AG08396 (cell line): Measurements from ENCODE around the gene ARHGAP26.
A peak's percentile ranks its signal among the peaks of the same experiment; 100 is the strongest.
"Not testable (repeated sequence)": the region's sequence is repeated elsewhere in the genome, so short reads cannot be mapped to it uniquely, and the experiment has no call there.

Experiments used
- DNase-seq: peaks from one replicate; pipeline ENCODE4 v3.0.0; 2012; ENCODE audit warnings: low spot score, mixed read lengths

The ARHGAP26 gene

GRCh38 chr5:143090044-143090443, 319.9 kb downstream of the ARHGAP26 start:
- DNase-seq, result not testable (repeated sequence)

- not testable (repeated sequence) for DNase-seq
Observed at GRCh38 chr5:143092711-143093451, 322.7 kb downstream of the ARHGAP26 start.

- DNase-seq, result no peak
Observed at GRCh38 chr5:143093452-143094086, 323.4 kb downstream of the ARHGAP26 start.

GRCh38 chr5:143094087-143094521, 323.9 kb downstream of the ARHGAP26 start:
- DNase-seq, result peak; percentile 15

DNA sequence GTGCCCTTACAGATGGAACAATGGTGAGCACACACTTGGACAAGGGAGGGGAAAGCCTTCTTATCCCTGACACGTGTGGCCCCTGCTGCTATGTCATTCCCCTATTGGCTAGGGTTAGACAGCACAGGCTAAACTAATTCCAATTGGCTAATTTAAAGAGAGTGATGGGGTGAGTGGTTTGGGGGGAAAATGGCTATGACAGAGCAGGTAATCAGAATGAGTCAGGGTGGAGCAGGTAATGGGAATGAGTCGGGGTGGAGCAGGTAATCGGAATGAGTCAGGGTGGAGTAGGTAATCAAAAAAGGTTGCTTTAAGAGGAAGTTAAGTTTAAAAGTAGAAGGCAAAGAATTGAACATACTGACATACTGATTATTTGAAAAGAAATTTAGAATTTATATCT, 324.4 kb downstream of the ARHGAP26 start:
- not testable (repeated sequence) for DNase-seq

DNA sequence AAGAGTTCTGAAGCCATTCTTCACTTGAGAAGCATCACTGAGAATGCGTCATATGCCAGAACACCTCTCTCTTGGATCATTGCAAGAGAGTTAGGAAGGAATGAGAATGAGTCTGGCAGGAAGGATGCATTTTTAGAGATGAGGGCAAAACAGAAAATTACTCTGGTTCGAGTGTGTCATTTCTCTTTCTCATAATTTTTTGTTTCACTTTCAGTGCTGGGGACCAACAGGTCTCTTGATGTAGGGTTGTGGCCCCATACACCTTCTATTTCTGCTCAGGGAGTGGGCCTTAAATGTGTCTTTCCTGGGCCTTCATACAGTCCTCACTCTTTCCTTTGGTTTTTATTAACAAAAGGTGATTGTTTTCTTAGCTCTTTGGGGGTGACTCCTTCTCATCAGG, 330.9 kb downstream of the ARHGAP26 start:
- DNase-seq, result no peak

DNA sequence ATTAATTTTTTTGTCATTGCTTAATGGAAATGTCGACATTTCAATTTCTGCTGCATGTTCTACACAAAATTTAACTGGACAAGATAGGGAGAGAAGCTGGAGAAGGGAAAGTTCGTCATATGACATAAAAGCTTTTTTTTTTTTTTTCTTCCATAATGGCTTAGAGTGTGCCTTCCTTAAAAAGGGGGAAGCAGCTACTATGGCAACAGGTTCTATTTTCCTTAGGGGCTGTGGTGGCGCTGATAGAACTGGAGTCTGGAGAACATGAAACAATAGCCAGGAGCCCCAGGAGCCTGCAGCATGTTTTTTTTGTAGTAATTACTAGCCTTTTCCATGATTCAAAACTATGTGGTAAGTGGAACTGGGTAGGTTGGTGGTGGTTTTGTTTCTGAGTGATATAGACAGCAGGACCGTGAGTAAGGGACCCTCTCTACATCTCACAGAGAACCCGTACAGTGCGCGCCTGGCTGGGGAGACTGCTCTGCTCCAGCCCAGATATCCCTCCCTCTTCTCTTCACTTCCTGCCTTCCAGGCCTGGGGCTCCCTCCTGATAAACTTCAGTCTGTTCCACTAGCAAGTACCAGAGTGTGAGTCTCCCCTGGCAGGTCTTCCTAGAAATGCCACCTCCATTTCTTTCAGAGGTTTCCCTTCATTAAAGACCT, 331.7 kb downstream of the ARHGAP26 start:
- DNase-seq, result no peak

DNA sequence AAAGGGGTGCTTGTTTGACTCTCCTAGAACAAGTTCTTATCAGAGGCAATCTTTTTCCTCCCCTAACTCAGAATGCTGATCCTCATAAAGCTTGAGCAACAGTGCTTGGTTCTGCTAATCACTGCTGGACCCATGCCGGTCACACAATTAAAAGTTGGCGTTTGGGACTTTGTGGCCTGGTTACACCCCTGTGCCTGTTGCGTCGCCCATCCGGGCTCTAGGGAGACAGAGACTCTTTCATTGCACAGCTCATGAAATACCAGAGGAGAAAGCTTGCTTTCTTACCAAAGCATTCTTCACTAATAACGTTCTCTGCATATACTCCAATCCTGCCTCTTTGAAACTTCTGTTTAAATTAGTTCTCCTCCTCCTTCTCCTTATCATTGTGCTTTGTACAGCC, 332.2 kb downstream of the ARHGAP26 start:
- no peak for DNase-seq

GRCh38 chr5:143105216-143105905, 335.2 kb downstream of the ARHGAP26 start:
- no peak for DNase-seq

DNA sequence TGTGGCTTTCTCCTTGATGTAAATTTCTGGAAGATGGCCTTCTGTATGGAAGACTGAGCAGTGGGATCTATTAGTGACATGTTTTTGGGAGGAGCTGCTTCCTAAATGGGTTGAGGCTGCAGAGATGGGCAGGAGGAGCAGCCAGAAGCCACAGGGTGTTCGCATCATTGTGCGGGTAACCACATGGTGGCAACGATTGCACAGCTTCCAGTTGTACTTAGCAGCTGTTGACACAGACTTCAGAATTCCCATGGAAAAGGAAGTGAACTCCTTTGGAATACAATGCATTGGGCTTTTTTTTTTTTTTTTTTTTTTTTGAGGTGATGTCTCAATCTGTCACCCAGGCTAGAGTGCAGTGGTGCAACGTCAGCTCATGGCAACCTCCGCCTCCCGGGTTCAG, 336.0 kb downstream of the ARHGAP26 start:
- peak; percentile 40 for DNase-seq

- no peak for DNase-seq
Observed at GRCh38 chr5:143108498-143109128, 338.4 kb downstream of the ARHGAP26 start.

- DNase-seq, result no peak
Observed at GRCh38 chr5:143110591-143110990, 340.4 kb downstream of the ARHGAP26 start.

DNA sequence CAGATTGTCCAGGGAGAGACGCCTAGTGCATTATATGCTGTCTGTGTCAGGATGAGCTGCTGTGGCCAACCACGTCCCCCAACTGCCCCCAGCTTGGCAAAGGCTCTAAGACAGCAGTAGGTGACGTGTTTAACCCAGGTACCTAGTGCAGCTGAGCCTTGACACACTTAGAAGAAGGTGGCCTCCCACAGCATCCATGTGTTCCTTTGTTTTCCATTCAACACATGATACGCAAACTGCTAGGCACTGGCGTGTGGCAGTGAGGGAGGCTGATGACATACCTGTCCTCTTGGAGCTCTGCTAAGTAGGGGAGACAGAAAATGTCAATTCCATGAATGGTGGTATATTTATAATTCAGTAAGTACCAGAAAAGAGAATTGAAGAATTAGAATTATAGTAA, 341.6 kb downstream of the ARHGAP26 start:
- no peak for DNase-seq

DNA sequence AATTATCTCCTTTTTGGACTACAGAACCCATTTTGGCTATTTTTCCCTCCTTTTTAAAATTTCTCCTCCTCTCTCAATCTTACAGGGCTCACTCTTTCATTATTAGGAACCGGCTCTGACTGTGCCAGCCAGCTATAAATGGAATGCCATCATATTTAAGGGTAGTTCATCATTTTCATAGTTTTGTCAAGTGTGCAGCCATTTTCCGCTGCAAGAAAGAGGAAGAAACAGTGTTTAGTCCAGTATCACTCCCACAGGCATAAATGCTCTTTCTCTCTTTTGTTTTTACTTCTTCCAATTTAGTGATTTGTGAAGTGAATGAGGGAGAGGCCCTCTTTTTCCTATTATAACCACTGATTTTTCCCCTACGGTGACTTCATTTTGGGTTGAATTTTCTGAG, 343.3 kb downstream of the ARHGAP26 start:
- DNase-seq, result no peak

DNA sequence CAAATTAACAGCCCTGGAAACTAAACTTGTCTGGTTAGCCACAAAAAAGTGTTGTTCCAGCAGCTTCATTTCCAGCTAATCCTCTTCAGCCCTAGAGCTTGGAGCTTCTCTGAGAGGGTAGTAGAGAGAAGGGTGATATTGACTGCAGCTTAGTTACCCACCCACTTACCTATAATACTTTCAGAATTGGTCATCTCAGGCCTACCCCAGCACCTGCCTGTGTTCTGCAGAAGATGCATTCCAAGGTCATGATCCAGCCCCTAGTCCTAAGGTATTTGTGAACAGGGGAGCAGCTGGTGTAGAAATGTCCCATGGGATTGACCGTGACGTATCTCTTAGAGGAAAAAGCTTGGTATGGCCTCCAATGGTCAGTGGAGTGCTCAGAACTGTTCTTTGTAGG, 344.3 kb downstream of the ARHGAP26 start:
- DNase-seq, result no peak

- DNase-seq, result no peak
Observed at GRCh38 chr5:143115381-143115780, 345.2 kb downstream of the ARHGAP26 start.

DNA sequence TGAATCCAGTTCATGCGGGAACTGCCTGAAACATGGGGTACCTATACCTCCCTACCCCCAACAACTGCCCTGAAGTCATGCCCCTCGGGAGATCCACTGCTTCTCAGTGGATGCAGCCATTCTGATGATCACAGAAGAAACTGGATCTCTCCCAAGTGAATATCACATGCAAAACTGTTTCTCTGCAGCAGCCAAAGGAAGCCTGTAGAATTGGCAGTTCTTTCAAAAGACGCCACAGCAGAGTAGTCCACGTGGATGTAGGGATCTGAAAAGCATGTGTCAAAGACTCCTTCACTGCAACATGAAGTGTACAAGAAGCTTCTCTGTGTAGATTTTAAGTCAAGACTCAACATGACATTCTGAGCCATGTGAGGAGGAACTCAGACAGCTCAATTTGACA, 346.6 kb downstream of the ARHGAP26 start:
- DNase-seq, result no peak

GRCh38 chr5:143117821-143118220, 347.6 kb downstream of the ARHGAP26 start:
- DNase-seq, result no peak

- no peak for DNase-seq
Observed at GRCh38 chr5:143118222-143118621, 348.0 kb downstream of the ARHGAP26 start.

DNA sequence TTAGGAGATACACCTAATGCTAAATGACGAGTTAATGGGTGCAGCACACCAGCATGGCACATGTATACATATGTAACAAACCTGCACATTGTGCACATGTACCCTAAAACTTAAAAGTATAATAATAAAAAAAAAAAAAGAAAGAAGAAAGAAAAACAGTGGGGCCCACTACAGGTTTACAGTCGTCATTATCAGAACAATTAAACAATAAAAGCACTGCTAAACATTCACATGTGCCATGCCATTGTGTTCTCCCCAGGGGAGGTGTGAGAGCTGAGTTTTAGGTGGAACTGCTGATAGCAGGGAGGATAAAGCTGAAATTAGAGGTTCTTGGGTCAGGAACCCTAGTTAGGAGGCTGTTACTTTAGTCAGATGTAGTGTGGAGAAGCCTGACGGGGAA, 348.6 kb downstream of the ARHGAP26 start:
- DNase-seq, result not testable (repeated sequence)

GRCh38 chr5:143119291-143119769, 349.2 kb downstream of the ARHGAP26 start:
- DNase-seq, result no peak

DNA sequence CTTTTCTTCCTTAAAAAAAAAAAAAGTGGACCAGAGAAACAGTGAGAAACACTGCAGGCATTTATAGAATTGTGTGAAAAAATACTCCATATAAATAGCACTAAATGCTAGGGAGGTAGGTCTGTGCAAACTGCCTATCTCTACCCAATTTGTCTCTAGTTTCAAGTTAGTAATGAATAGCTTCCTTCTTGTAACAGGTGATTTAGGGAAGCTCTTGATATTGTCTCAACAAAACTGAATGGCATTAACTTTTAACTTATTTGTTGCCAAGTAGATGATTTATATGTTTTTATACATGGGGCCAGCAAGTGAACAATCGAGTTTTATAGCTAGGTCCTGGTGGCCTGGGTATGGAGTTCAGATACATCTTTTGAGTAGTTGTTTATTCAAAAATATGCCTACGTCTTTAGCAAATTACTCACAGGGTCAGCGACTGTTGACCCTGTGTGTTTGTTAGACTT, 349.7 kb downstream of the ARHGAP26 start:
- DNase-seq, result no peak
